ENCODE results near the gene TSPYL1. TPM values are rescaled to one million over a fixed set of nuclear protein-coding genes. Genes with fewer than 3 reads are reported as not detected.

TSPYL1 gene
- total and polyA plus RNA-seq, 9 donors: 39.2 to 155 (median 99.0) TPM

DNA sequence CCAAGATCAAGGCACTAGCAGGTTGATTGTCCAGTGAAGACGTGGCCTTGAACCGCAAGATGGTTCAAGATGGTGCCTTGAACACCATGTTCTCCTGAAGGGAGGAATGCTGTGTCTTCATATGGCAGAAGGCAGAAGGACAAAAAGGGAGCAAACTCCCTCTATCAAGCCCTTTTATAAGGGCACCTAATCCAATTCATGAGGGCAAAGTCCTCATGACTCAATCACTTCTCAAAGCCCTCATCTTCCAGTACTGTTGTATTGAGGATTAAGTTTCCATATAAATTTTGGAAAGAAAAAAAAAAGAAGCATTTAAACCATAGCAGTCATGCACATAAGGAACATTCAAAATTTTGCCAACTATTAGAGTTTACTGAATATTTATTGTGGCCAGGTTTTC lies 29.9 kb upstream of the TSPYL1 start:
- no peaks in the 10 kb centered on the region for H3K4me1 ChIP-seq (ENCODE audit: insufficient read depth)
- intact Hi-C loops (cut with DNase I): no loop called here
- TF ChIP-seq, protein P1, sequence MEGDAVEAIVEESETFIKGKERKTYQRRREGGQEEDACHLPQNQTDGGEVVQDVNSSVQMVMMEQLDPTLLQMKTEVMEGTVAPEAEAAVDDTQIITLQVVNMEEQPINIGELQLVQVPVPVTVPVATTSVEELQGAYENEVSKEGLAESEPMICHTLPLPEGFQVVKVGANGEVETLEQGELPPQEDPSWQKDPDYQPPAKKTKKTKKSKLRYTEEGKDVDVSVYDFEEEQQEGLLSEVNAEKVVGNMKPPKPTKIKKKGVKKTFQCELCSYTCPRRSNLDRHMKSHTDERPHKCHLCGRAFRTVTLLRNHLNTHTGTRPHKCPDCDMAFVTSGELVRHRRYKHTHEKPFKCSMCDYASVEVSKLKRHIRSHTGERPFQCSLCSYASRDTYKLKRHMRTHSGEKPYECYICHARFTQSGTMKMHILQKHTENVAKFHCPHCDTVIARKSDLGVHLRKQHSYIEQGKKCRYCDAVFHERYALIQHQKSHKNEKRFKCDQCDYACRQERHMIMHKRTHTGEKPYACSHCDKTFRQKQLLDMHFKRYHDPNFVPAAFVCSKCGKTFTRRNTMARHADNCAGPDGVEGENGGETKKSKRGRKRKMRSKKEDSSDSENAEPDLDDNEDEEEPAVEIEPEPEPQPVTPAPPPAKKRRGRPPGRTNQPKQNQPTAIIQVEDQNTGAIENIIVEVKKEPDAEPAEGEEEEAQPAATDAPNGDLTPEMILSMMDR (IDR thresholded peaks at IDR 0.05): no peak
- TF ChIP-seq EP300 (IDR thresholded peaks at IDR 0.05) (no peak), POLR2A (IDR thresholded peaks at IDR 0.05) (no peak)
- H3K27me3 ChIP-seq: no peaks in the 10 kb centered on the region
- no peak for DNase-seq
- no peak overlapping the region for H3K27ac ChIP-seq
- no peak overlapping the region for H3K4me3 ChIP-seq
- WGBS, 3 donors: 47 to 50% (median 50%) methylated on average over 2 of the region's 2 CpGs
- no peaks in the 10 kb centered on the region for H3K9me3 ChIP-seq
- H3K36me3 ChIP-seq: no peaks in the 10 kb centered on the region

DNA sequence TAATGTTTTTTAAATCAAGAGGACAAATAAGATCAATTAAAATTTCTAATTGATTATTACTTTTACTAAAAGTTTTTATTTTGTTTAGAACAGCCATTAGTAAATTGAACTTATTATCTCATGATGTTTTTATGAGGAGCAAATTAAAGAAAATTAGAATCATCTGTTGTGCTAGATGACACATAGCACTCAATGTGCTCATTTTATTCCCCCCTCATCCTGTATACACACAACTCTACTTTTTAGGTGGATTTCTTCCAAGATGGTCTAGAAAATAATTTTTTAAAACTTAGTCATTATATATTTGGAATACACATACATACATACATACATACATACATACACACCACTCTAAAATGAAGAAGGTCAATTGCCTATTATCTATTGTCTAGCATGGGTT lies 29.3 kb upstream of the TSPYL1 start:
- H3K27ac ChIP-seq: no peak overlapping the region
- intact Hi-C loops (cut with DNase I): no loop called here
- no peaks in the 10 kb centered on the region for H3K36me3 ChIP-seq
- DNase-seq: no peak
- H3K4me3 ChIP-seq: no peak overlapping the region
- H3K4me1 ChIP-seq (ENCODE audit: insufficient read depth): no peaks in the 10 kb centered on the region
- no peaks in the 10 kb centered on the region for H3K9me3 ChIP-seq
- TF ChIP-seq, protein P1 (IDR thresholded peaks at IDR 0.05): no peak
- TF ChIP-seq EP300 (IDR thresholded peaks at IDR 0.05) (no peak), POLR2A (IDR thresholded peaks at IDR 0.05) (no peak)
- no peaks in the 10 kb centered on the region for H3K27me3 ChIP-seq

DNA sequence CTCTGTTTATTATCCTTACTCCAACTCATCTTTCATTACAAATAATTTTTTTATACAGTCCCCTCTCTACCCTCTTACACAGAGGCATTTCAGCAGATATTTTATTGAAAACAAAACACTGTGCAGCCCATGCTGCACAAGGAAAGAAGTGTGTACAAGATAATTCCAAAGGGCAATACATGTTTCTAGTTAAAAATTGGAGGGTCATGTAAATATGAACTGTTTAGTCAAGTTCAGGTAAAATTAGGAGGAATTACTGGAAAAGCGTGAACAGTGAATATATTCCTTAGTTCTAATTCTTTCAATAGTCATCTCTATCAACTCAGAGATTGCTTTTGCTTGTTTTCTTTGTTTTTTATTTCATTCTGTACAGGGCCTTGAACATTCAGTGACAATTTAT lies 27.9 kb upstream of the TSPYL1 start:
- Histone ChIP-seq H3K36me3 (no peaks in the 10 kb centered on the region), H3K9me3 (no peaks in the 10 kb centered on the region), H3K4me3 (no peak overlapping the region), H3K27ac (no peak overlapping the region), H3K27me3 (no peaks in the 10 kb centered on the region), H3K4me1 (ENCODE audit: insufficient read depth) (no peaks in the 10 kb centered on the region)
- TF ChIP-seq, protein P1 (IDR thresholded peaks at IDR 0.05): no peak
- no peak for TF ChIP-seq POLR2A (IDR thresholded peaks at IDR 0.05)
- no peak for TF ChIP-seq EP300 (IDR thresholded peaks at IDR 0.05)
- DNase-seq: no peak
- intact Hi-C loops (cut with DNase I): no loop called here
- WGBS, 3 donors: 34 to 68% (median 43%) methylated on average over 1 of the region's 1 CpG

DNA sequence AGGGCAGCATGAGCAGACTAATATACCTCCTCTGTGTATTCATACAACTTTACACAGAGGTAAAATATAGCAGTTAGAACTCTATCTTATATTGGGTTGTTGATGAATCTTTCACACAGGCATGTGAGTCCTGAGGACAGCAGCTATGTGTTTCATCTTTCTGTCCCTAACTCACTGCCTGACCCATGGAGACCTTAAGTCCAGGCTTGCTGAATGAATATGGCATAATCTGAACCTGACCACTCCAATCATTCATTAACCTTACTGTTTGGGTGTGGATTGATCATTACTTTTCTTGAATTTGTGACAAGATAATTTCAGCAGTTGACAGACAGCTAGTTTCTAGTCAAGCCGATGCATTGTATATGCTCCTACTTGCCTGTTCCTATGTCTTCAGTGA lies 27.3 kb upstream of the TSPYL1 start:
- Histone ChIP-seq H3K9me3 (no peaks in the 10 kb centered on the region), H3K36me3 (no peaks in the 10 kb centered on the region), H3K27me3 (no peaks in the 10 kb centered on the region), H3K4me3 (no peak overlapping the region), H3K4me1 (ENCODE audit: insufficient read depth) (no peaks in the 10 kb centered on the region), H3K27ac (no peak overlapping the region)
- TF ChIP-seq POLR2A (IDR thresholded peaks at IDR 0.05): no peak
- TF ChIP-seq, protein P1 (IDR thresholded peaks at IDR 0.05): no peak
- no peak for TF ChIP-seq EP300 (IDR thresholded peaks at IDR 0.05)
- intact Hi-C loops (cut with DNase I): no loop called here
- 95 to 100% (median 96%) methylated on average over 1 of the region's 1 CpG for WGBS, 3 donors
- no peak for DNase-seq

All from ovary (tissue), 9 donors.